ENCODE data around the gene NPAS3.

- TF ChIP-seq CTCF (IDR thresholded peaks at IDR 0.05) (no peak), POLR2A (IDR thresholded peaks at IDR 0.05) (no peak)
Measured at GRCh38 chr14:33696165-33696564, 757.5 kb downstream of the NPAS3 start.
